Sigmoid colon (tissue), 7 donors: ENCODE data around the gene SRD5A3. TPM values are rescaled to one million over a fixed set of nuclear protein-coding genes. Genes with fewer than 3 reads are reported as not detected.
A peak's percentile ranks its signal among the peaks of the same experiment; 100 is the strongest.
"Not testable (repeated sequence)": the region's sequence is repeated elsewhere in the genome, so short reads cannot be mapped to it uniquely, and the experiment has no call there.

Experiments
- DNase-seq: peaks from one replicate; pipeline ENCODE4 v3.0.0-alpha.2; 2019
- H3K27ac ChIP-seq, 4 donors: fragments of 200-600 bp; sonication (generic); one replicate each; pipeline ENCODE4 v1.5.1; 2016 to 2019; ENCODE audit warnings: mild to moderate bottlenecking in 1 of 4
- H3K27me3 ChIP-seq, 3 donors: fragments of 200-600 bp; sonication (generic); one replicate each; pipeline ENCODE4 v1.5.1; 2019; ENCODE audit warnings: mild to moderate bottlenecking in 1 of 3
- H3K36me3 ChIP-seq, 4 donors: fragments of 200-600 bp; sonication (generic); one replicate each; pipeline ENCODE4 v1.5.1; 2016 to 2019
- H3K4me1 ChIP-seq, 4 donors: fragments of 200-600 bp; sonication (generic); one replicate each; pipeline ENCODE4 v1.5.1; 2017 to 2019
- H3K4me3 ChIP-seq, 4 donors: fragments of 200-600 bp; sonication (generic); one replicate each; pipeline ENCODE4 v1.5.1; 2017 to 2019; ENCODE audit warnings: mild to moderate bottlenecking in 2 of 4, moderate library complexity in 1 of 4
- H3K9me3 ChIP-seq, 4 donors: fragments of 200-600 bp in 3 of 4; sonication (generic) in 3 of 4; one replicate each; pipeline versions ENCODE4 v1.5.1 to v1.6.1; 2013 to 2019
- EP300 ChIP-seq, 4 donors: sonication (generic); formaldehyde crosslinking; IDR thresholded peaks; one replicate each; pipeline ENCODE4 v1.6.1; 2017; ENCODE audit warnings: antibody characterized with exemption in 4 of 4
- POLR2A ChIP-seq, 2 donors: fragments of 450-650 bp; IDR thresholded peaks; one replicate each; pipeline ENCODE4 v1.6.1; 2016; ENCODE audit warnings: antibody characterized with exemption in 2 of 2, mild to moderate bottlenecking in 2 of 2, moderate library complexity in 2 of 2
- POLR2AphosphoS5 ChIP-seq, 4 donors: sonication (generic); formaldehyde crosslinking; IDR thresholded peaks; one replicate each; pipeline ENCODE4 v1.6.1; 2017; ENCODE audit warnings: antibody characterized with exemption in 4 of 4
- WGBS, 2 donors: extraction: QIAGEN DNeasy Blood & Tissue Kit; methylation state at CpG; one replicate each; pipeline ENCODE4 v1.1.7; 2013; 5-methylcytosine and 5-hydroxymethylcytosine counted together
- intact Hi-C: fragments of 100-400 bp; cut with DNase I; formaldehyde crosslinking; loops from one replicate; pipeline ENCODE4 v1.15.1; 2023
- polyA plus RNA-seq, 3 donors: library from polyadenylated mRNA; stranded (reverse); fragments of 200-250 nt; gene quantifications; one replicate each; pipeline ENCODE4 v1.2.3, GENCODE V29; 2013
- total RNA-seq, 4 donors: library from RNA; depleted of rRNA; stranded (reverse); fragments of >200 nt; gene quantifications; one replicate each; pipeline ENCODE4 v1.1.0, GENCODE V29; 2016
- TF ChIP-seq, protein P1 (sequence below), 4 experiments: fragments of 450-650 bp in 3 of 4; fragments of 200-600 bp in 1 of 4; IDR thresholded peaks; one replicate each; pipeline ENCODE4 v1.5.1; 2016 to 2019; ENCODE audit warnings: antibody characterized with exemption in 4 of 4, mild to moderate bottlenecking in 3 of 4, moderate library complexity in 2 of 4
- donor health status: healthy with polysubstance abuse.
- donor health status: Bipolar disorder and iron deficiency.
- donor health status: healthy.

Gene SRD5A3
- total and polyA plus RNA-seq, 7 donors = 2.2 to 9.3 (median 4.4) TPM

DNA sequence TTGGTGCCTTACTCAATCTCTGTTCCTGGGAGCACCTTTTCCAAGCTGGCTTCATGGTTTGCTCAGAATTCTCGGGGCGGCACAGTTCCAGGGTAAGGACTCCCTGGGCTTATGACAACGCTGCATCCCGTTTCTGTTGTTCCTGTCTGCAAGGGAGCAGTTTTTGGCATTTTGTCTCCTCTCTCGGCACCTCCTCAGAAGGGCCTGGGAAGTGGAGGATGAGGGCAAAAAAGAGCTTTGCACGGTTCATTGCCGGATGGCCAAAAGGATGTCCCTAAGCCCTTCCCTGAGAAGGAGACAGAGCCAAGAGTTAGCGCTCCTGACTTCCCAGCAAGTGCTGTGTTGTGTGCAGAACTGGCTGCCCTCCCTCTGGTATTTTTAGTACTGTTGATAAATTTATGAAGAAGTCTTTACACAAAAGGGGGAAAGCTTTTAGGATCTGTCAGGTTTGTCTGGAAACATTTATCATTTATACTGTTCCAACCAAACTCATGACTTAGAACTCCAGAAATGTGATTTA is 13.4 kb downstream of the SRD5A3 start:
- H3K36me3 ChIP-seq = no peaks in the 10 kb centered on the region
- peaks cover 0 to 28% (median 19%) of the 10 kb centered on the region in 4 donors for H3K4me1 ChIP-seq
- no peak overlapping the region for H3K4me3 ChIP-seq
- H3K9me3 ChIP-seq = no peaks in the 10 kb centered on the region
- intact Hi-C loops = loop anchor here (2.0 kb wide), 1 partner anchor 39 kb away; no protein-coding TSS in a partner anchor
- peak overlapping the region; percentile 52 to 86 (median 80) for H3K27ac ChIP-seq
- H3K27me3 ChIP-seq = no peaks in the 10 kb centered on the region
- DNase-seq = peak; percentile 80
- TF ChIP-seq POLR2A (IDR thresholded peaks at IDR 0.05) (no peak), POLR2AphosphoS5 (IDR thresholded peaks at IDR 0.05) (peak; percentile 35 to 83 (median 54)), EP300 (IDR thresholded peaks at IDR 0.05) (peak in 2 of 4 donors; percentile 39 to 77)
- 83 to 89% methylated on average over 8 of the region's 8 CpGs for WGBS, 2 donors

DNA sequence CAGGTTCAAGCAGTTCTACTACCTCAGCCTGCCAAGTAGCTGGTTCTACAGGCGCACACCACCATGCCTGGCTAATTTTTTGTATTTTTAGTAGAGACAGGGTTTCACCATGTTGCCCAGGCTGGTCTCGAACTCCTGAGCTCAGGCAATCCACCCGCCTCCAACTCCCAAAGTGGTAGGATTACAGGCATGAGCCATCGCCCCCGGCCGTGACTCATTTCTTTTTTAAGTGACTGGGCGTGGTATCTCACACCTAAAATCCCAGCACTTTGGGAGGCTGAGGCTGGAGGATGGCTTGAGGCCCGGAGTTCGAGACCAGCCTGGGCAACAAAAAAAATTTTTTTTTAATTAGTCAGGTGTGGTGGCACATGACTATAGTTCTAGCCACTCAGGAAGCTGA is 16.9 kb downstream of the SRD5A3 start:
- intact Hi-C loops, H3K36me3 ChIP-seq, H3K4me3 ChIP-seq, DNase-seq, H3K9me3 ChIP-seq, H3K27ac ChIP-seq, H3K27me3 ChIP-seq: not testable (repeated sequence)
- peaks cover 0 to 20% (median 16%) of the 10 kb centered on the region in 4 donors for H3K4me1 ChIP-seq
- 94 to 95% methylated on average over 9 of the region's 9 CpGs for WGBS, 2 donors

DNA sequence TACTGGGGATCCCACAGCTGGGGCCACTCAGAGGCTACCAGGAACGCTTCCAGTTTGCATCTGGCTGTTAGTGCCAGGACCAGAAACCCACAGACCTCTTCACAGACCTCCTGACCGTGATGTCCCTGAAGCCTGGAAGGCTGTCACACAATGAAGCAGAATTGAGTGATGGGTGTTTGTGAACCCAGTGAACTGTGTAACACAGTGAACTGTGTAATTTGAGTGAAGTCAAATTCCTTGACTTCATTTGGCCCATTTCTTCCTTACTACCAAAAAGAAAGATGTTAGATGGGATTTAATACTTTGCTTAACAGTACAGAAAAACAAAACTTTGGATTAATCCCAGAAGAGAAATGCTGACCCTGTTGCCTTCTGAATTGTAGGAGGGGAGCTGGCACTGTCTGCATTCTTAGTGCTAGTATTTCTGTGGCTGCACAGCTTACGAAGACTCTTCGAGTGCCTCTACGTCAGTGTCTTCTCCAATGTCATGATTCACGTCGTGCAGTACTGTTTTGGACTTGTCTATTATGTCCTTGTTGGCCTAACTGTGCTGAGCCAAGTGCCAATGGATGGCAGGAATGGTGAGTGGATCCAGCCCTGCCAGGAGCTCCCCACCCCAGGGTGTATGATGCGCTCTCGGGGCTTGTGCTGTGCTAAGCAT is 17.8 kb downstream of the SRD5A3 start:
- no peak for TF ChIP-seq POLR2AphosphoS5 (IDR thresholded peaks at IDR 0.05)
- TF ChIP-seq, protein P1, sequence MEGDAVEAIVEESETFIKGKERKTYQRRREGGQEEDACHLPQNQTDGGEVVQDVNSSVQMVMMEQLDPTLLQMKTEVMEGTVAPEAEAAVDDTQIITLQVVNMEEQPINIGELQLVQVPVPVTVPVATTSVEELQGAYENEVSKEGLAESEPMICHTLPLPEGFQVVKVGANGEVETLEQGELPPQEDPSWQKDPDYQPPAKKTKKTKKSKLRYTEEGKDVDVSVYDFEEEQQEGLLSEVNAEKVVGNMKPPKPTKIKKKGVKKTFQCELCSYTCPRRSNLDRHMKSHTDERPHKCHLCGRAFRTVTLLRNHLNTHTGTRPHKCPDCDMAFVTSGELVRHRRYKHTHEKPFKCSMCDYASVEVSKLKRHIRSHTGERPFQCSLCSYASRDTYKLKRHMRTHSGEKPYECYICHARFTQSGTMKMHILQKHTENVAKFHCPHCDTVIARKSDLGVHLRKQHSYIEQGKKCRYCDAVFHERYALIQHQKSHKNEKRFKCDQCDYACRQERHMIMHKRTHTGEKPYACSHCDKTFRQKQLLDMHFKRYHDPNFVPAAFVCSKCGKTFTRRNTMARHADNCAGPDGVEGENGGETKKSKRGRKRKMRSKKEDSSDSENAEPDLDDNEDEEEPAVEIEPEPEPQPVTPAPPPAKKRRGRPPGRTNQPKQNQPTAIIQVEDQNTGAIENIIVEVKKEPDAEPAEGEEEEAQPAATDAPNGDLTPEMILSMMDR (IDR thresholded peaks at IDR 0.05) = no peak
- no peak for TF ChIP-seq EP300 (IDR thresholded peaks at IDR 0.05)
- no peak for TF ChIP-seq POLR2A (IDR thresholded peaks at IDR 0.05)
- H3K4me1 ChIP-seq = peaks cover 0 to 12% (median 7%) of the 10 kb centered on the region in 4 donors
- H3K27ac ChIP-seq = no peak overlapping the region
- no peak overlapping the region for H3K4me3 ChIP-seq
- intact Hi-C loops = no loop called here
- no peaks in the 10 kb centered on the region for H3K27me3 ChIP-seq
- no peak for DNase-seq
- no peaks in the 10 kb centered on the region for H3K36me3 ChIP-seq
- WGBS, 2 donors = 86 to 89% methylated on average over 9 of the region's 9 CpGs
- no peaks in the 10 kb centered on the region for H3K9me3 ChIP-seq

DNA sequence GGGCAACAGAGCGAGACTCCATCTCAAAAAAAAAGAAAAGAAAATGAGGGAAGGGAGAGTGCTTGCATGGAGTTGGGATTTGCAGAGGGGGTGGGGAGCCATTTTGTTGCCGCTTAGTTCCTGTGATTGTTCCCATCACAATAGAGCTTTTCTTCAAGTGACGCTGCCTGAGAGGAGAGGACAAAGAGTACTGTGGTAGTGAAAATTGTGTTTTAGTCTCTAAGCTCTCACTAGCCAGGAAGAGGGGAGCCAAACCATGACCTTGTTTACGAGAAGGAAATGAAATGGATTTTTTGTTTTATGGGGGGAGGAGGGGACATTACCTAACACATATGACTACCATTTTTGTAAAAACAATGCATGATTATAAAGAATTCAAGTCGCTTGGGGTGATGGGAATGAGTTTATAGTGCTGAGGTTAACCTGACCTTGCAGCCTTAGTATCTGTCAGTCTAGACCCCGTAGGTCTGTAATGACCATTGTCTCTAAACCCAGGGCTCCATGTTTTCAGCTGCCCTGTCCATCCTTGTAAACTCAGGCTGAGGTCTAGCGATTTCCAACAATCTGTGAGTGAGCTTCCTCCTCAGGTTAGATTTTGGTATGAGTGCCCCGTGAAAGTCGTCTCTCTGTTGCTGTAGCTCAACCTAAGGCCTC is 18.8 kb downstream of the SRD5A3 start:
- intact Hi-C loops = no loop called here
- DNase-seq = no peak
- Histone ChIP-seq H3K4me3 (no peak overlapping the region), H3K4me1 (peaks cover 0 to 4% (median 0%) of the 10 kb centered on the region in 4 donors), H3K9me3 (no peaks in the 10 kb centered on the region), H3K36me3 (no peaks in the 10 kb centered on the region), H3K27me3 (no peaks in the 10 kb centered on the region), H3K27ac (no peak overlapping the region)
- no peak for TF ChIP-seq EP300 (IDR thresholded peaks at IDR 0.05)
- no peak for TF ChIP-seq POLR2A (IDR thresholded peaks at IDR 0.05)
- TF ChIP-seq POLR2AphosphoS5 (IDR thresholded peaks at IDR 0.05) = no peak
- TF ChIP-seq, protein P1 (IDR thresholded peaks at IDR 0.05) = no peak
- 94% methylated on average over 9 of the region's 9 CpGs for WGBS, 2 donors

DNA sequence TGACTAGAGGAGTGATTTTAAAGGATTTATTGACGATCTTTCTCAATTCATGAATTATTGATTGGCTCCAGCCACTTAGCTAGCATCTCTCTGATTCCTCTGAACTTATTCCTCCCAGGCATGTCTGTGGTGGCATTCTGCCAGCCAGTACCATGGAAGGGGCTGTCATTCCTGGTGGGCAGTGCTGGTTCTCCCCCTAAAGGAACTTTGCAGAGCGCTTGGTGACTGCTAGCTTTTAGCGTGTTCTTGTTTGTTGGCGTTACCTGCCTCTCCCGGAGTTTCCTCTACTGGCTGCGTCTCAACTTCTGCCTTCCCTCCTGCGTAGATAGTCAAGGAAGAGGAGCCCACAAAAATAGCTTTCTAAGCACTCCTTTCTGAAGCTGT is 19.3 kb downstream of the SRD5A3 start:
- H3K36me3 ChIP-seq = no peaks in the 10 kb centered on the region
- H3K27me3 ChIP-seq = no peaks in the 10 kb centered on the region
- no peaks in the 10 kb centered on the region for H3K4me1 ChIP-seq
- intact Hi-C loops = no loop called here
- TF ChIP-seq POLR2AphosphoS5 (IDR thresholded peaks at IDR 0.05) (no peak), EP300 (IDR thresholded peaks at IDR 0.05) (no peak), POLR2A (IDR thresholded peaks at IDR 0.05) (no peak)
- TF ChIP-seq, protein P1 (IDR thresholded peaks at IDR 0.05) = no peak
- WGBS, 2 donors = 91 to 97% methylated on average over 7 of the region's 7 CpGs
- no peak for DNase-seq
- H3K4me3 ChIP-seq = no peak overlapping the region
- no peaks in the 10 kb centered on the region for H3K9me3 ChIP-seq
- no peak overlapping the region for H3K27ac ChIP-seq
